Muscle of leg (tissue), 11 donors: ENCODE measurements around the gene STOM. TPM values are rescaled to one million over a fixed set of nuclear protein-coding genes. Genes with fewer than 3 reads are reported as not detected.

Source experiments
- DNase-seq: peaks from one replicate; pipeline ENCODE4 v3.0.0; 2013
- H3K27ac ChIP-seq: one replicate; pipeline ENCODE4 v1.5.1; 2013; ENCODE audit warnings: mild to moderate bottlenecking, low read length, control low read depth
- H3K27me3 ChIP-seq: one replicate; pipeline ENCODE4 v1.6.1; 2013; ENCODE audit warnings: low read length; ENCODE audit not compliant: control insufficient read depth, insufficient read depth
- H3K36me3 ChIP-seq: one replicate; pipeline ENCODE4 v1.6.1; 2013; ENCODE audit warnings: low read length; ENCODE audit not compliant: control insufficient read depth, insufficient read depth
- H3K4me1 ChIP-seq: one replicate; pipeline ENCODE4 v1.6.1; 2013; ENCODE audit warnings: low read length; ENCODE audit not compliant: control insufficient read depth, insufficient read depth
- H3K4me3 ChIP-seq: one replicate; pipeline ENCODE4 v1.5.1; 2013; ENCODE audit warnings: low read length, control low read depth
- H3K9me3 ChIP-seq: replicated peaks from 2 replicates; pipeline ENCODE4 v1.6.1; 2013; ENCODE audit warnings: low read depth, low read length; ENCODE audit not compliant: control insufficient read depth
- WGBS: methylation state at CpG from one replicate; pipeline ENCODE4 v1.1.5; 2013; ENCODE audit warnings: missing lambda C conversion rate; ENCODE audit not compliant: insufficient coverage; 5-methylcytosine and 5-hydroxymethylcytosine counted together
- polyA plus RNA-seq, 8 donors: library from polyadenylated mRNA; unstranded; fragments of 120-200 nt; gene quantifications; one replicate each; pipeline versions ENCODE4 v1.2.1 to v1.2.3, GENCODE V29; 2013; ENCODE audit warnings: inconsistent platforms in 1 of 8, low replicate concordance in 1 of 8; ENCODE audit not compliant: insufficient read length in 8 of 8, insufficient read depth in 1 of 8
- total RNA-seq: library from RNA; stranded (reverse); fragments of 120-200 nt; gene quantifications from one replicate; pipeline ENCODE4 v1.2.4, GENCODE V29; 2013

The STOM gene
- total and polyA plus RNA-seq, 9 donors, result 51.7 to 94.5 (median 76.0) TPM

DNA sequence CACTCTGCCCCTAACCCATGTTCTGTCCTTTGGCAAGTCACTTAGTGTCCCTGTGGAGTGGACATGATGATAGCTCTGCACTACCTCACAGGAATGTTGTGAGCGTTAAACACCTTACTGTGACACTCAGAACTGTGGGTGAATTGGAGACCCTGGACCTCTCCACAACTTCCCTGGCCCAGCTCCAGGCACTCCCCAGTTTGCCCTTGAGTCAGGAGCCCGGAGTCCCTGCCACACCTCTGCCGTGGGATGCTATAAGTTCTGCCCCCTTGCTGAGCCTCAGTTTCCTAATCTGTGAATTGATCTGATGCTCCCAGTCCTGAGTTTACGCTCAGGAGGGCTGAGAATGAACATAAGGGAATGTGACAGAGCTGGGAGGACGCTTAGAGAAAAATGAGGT lies 67.7 kb downstream of the STOM start:
- H3K9me3 ChIP-seq, result no peaks in the 10 kb centered on the region
- WGBS, result 84% methylated on average over 4 of the region's 5 CpGs
- H3K36me3 ChIP-seq, result peaks cover 48% of the 10 kb centered on the region
- no peak for DNase-seq
- H3K27me3 ChIP-seq, result no peaks in the 10 kb centered on the region
- H3K4me3 ChIP-seq, result no peak overlapping the region
- no peak overlapping the region for H3K27ac ChIP-seq
- H3K4me1 ChIP-seq, result peaks cover 49% of the 10 kb centered on the region

DNA sequence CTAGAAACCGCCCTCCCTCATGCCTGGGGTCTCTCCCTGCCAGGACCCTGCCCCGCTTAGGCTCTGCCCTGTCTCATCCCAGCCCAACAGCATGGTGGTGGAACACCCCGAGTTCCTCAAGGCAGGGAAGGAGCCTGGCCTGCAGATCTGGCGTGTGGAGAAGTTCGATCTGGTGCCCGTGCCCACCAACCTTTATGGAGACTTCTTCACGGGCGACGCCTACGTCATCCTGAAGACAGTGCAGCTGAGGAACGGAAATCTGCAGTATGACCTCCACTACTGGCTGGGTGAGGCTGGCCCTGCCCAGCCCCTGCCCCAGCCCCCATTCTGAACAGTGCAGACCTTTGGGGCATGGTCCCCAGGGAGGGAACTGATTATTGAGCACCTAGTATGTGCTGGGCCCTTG lies 68.2 kb downstream of the STOM start:
- Histone ChIP-seq H3K27me3 (no peaks in the 10 kb centered on the region), H3K36me3 (peaks cover 46% of the 10 kb centered on the region), H3K27ac (no peak overlapping the region), H3K4me3 (no peak overlapping the region), H3K4me1 (peaks cover 50% of the 10 kb centered on the region), H3K9me3 (no peaks in the 10 kb centered on the region)
- no peak for DNase-seq
- WGBS, result 90% methylated on average over 10 of the region's 11 CpGs

DNA sequence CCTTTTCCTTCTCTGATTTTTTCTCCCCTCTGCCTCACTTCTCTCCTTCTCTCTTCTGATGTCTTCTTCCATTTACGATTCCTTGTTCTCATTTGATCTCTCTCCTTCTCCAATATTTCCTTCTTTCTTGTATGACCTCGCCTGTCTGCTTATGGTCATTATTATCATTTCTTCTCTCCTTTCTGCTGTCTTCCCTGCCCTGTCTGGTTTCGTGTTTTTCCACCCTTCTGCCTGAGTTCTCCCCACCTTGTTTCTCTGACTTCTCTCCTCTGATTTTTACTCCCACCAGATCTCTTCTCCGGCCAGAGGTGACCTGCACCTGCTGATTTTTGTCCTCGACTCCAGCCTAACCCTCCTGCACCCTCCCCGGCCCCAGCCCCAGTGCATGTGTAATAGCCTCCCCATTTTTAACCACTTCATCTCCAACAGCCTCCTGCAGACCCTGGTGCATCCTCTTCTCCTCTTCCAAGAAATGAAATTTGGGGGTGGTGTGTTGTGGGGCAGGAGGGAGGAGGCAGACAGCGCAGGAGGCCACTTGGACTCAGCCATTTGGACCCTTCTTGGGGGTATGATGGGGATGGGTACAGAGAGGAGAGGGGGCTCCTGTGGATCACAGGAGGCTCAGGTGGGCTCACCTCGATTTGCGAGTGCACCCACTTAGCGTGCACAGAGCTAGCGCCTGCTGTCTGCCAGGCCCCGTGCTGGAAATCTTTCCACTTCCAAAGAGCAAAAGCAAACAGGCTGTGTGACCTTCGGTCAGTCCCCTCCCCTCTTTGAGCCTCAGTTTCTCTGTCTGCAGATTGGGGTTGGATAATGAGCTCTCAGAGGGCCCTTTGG lies 69.5 kb downstream of the STOM start:
- no peak for DNase-seq
- H3K27me3 ChIP-seq, result no peaks in the 10 kb centered on the region
- peaks cover 55% of the 10 kb centered on the region for H3K4me1 ChIP-seq
- H3K4me3 ChIP-seq, result peak overlapping the region; percentile 49
- no peak overlapping the region for H3K27ac ChIP-seq
- H3K9me3 ChIP-seq, result no peaks in the 10 kb centered on the region
- H3K36me3 ChIP-seq, result peaks cover 43% of the 10 kb centered on the region
- WGBS, result 22% methylated on average over 6 of the region's 13 CpGs

DNA sequence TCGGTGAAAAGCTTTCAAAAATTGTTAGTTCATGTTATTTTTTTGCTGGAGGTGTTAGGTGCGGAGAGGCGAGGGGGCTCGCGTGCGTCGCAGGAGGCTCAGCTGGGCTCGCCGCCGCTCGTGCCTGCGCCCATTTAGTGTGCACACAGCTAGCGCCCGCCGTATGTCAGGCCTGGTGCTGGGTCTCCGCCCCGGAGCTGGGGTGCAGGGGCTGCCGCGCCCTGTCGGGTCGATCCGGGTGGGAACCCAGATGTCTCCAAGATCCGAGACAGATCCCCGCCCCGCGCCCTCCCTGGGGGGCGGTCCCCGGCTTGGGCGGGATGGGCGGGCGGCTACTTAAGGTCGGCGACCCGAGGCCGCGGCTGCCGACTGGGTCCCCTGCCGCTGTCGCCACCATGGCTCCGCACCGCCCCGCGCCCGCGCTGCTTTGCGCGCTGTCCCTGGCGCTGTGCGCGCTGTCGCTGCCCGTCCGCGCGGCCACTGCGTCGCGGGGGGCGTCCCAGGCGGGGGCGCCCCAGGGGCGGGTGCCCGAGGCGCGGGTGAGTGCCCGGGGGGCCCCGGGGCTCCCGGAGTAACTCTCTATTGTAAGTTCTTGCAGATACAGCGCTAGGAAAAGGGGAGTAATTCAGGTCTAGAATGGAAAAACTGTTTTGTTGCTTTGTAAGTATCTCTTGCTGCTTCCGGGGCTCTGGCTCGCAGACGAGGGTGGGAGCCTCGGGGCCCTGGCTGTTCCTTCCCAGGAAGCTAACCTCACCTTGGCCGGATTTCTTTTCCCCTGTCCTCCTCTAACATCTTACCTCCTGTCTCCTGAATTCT lies 70.4 kb downstream of the STOM start:
- no peaks in the 10 kb centered on the region for H3K27me3 ChIP-seq
- WGBS, result 3% methylated on average over 64 of the region's 74 CpGs
- H3K27ac ChIP-seq, result peak overlapping the region; percentile 78
- peaks cover 59% of the 10 kb centered on the region for H3K4me1 ChIP-seq
- peak; percentile 88 for DNase-seq
- H3K4me3 ChIP-seq, result peak overlapping the region; percentile 49
- H3K36me3 ChIP-seq, result peaks cover 36% of the 10 kb centered on the region
- no peaks in the 10 kb centered on the region for H3K9me3 ChIP-seq

DNA sequence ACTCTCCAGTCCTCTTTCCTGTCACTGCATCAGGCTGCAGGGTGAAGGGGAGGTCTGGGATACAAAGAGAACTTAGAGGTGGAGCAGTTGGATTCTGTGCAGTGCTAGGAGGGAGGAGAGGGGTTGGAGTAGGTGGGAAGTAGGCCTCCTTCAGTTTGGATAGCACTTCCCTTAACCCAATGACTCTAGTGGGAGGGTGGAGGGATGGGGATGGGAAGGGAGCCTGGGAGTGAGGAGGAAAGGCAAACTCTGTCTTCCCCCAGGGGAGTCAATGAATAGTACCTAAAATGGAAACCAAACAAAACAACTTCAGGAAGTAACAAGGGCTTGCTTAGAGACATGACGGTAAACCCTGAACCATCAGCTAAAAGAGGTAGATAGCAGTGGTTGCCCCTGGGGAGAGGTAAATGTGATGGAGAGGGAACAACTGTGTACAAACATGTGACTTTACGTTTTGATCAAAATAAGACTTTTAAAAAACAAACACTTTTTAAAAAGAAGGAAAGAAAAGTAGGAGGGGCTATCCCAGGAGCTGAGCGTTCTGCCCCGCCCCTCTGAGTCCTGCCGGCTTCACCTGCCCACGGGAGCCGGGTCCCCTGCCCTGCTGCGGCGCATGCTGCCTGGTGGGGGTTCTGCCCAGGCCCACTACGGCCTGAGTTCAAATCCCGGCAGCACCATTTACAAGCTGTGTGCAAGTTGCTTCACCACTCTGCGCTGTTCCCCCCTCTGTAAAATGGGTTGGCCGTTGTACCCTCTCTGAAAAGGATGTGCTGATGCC lies 71.2 kb downstream of the STOM start:
- peaks cover 62% of the 10 kb centered on the region for H3K4me1 ChIP-seq
- H3K27me3 ChIP-seq, result no peaks in the 10 kb centered on the region
- peak overlapping the region; percentile 49 for H3K4me3 ChIP-seq
- peaks cover 28% of the 10 kb centered on the region for H3K36me3 ChIP-seq
- no peaks in the 10 kb centered on the region for H3K9me3 ChIP-seq
- peak overlapping the region; percentile 78 for H3K27ac ChIP-seq
- WGBS, result 8% methylated on average over 4 of the region's 13 CpGs
- DNase-seq, result peak; percentile 97

DNA sequence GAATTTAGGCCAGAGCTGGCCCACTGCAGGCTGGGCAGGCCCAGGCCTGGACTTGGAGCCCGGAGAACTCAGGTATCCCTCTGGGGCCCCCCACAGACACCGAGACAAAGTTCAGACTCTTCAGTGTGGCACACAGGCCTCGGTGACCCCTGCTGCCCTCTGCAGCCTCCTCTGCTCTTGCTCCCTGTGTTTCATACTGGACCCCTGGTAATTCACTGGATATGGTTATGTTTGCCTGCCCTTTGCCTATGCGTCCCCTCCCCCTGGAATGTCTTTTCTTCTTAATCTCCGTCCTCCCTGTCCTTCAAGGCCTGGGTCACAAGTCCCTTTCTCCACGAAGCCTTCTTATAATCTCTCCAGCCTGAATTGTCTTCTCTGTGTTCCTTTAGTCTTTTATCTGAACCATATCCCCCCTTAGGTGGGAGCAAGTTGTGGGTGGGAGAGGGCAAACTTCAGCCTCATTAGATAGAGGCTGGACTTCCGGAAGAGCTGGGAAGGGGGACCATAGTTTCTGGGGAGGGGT lies 72.0 kb downstream of the STOM start:
- Histone ChIP-seq H3K27me3 (no peaks in the 10 kb centered on the region), H3K9me3 (no peaks in the 10 kb centered on the region), H3K4me1 (peaks cover 63% of the 10 kb centered on the region), H3K4me3 (no peak overlapping the region), H3K36me3 (peaks cover 21% of the 10 kb centered on the region), H3K27ac (peak overlapping the region; percentile 78)
- WGBS, result 58% methylated on average over 4 of the region's 7 CpGs
- DNase-seq, result no peak

DNA sequence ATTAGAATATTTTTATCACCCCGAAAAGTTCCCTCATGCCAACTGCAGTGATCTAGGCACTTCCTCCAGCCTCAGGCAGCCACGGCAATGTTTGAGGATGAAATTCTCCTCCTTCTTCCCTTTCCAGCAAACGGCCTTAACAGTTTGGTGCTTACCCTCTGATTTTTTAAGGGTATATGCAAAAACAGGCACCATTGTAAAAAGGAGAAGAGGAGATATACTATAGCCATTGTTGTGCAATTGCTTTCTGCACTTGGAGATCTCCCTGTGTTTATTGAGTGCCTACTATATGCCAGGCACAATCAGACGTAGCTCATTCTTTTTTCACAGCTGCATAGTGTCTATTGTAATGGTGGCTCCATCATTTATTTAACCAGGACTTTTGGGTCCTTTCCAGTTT lies 72.7 kb downstream of the STOM start:
- no peak overlapping the region for H3K4me3 ChIP-seq
- peaks cover 18% of the 10 kb centered on the region for H3K36me3 ChIP-seq
- H3K9me3 ChIP-seq, result no peaks in the 10 kb centered on the region
- peak overlapping the region; percentile 48 for H3K27ac ChIP-seq
- peaks cover 63% of the 10 kb centered on the region for H3K4me1 ChIP-seq
- no peaks in the 10 kb centered on the region for H3K27me3 ChIP-seq
- DNase-seq, result no peak
- no CpG with 5 or more reads among the region's 4 CpGs for WGBS

DNA sequence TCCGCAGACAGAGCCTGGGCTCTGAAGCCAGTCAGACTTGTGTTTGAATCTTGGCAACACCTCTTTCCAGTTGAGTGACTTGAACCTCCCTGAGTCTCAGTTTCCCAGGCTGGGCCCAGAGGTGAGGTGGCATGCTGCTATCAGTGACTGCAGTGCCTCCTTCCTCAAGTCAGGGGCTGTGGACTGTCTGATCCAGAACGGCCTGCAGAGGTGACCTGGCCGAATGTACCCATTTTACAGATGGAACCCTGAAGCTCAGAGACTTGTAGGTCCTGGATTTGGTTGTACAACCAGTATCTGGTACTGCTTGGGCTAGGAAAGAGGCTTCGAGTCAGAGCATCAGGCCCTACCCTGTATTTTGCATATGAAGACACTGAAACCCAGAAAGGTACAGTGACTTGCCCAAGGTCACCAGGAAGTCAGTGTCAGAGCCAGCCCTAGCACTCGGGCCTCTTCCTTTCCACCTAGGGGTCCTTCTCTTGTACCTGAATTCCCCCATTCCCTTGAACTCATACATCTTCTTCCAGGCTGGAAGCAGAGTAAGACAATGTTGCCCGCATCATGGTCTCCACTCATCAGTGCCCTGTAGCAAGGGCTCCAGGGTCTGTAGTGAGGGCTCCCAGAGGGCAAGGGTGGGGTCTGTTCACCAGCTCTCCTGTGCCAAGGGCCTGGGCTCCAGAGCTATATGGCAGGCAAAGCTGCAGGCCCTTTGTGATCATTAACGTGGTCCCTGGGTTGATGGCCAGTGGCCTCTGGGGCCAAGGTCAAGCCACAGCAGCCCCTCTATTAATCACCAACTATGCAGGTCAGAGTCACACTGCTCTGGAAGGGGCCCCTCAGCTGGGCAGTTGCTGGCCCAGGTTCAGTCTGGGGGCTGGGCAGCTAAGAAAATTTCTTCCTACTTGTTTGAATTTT lies 73.6 kb downstream of the STOM start:
- H3K4me1 ChIP-seq, result peaks cover 56% of the 10 kb centered on the region
- H3K36me3 ChIP-seq, result peaks cover 10% of the 10 kb centered on the region
- no peaks in the 10 kb centered on the region for H3K9me3 ChIP-seq
- no peaks in the 10 kb centered on the region for H3K27me3 ChIP-seq
- DNase-seq, result no peak
- no peak overlapping the region for H3K4me3 ChIP-seq
- peak overlapping the region; percentile 52 for H3K27ac ChIP-seq
- WGBS, result 81% methylated on average over 6 of the region's 7 CpGs

DNA sequence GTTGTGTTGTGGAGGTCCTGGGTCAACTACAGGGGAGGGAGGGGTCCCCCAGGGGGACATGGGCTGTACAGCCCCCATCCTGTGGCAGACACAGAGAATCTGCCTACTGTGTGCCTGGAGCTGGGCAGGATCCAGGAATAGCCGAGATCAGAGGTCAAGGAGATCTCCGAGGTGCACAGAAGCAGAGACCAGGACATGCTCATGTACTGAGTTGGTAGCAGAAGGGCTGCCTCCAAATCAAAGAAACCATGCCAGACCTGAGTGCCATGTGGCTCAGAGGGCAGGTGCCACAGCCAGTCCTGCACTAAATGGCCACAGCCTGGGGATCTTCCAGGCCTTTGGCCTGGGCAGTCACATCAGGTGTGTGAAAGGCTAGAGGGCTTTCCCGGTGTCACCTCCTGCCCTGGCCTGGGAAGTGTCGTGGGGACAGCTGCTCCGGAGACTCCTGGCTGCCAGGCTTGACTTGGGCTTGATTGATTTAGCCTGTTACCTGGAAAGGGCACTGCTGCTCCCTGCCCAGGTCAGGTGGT lies 74.3 kb downstream of the STOM start:
- no peak overlapping the region for H3K4me3 ChIP-seq
- WGBS, result 67% methylated on average over 5 of the region's 5 CpGs
- no peak for DNase-seq

More for the DNA sequence above, 74.3 kb downstream of the STOM start:
- Histone ChIP-seq H3K27ac (peak overlapping the region; percentile 83), H3K36me3 (peaks cover 10% of the 10 kb centered on the region), H3K4me1 (peaks cover 52% of the 10 kb centered on the region), H3K9me3 (no peaks in the 10 kb centered on the region), H3K27me3 (no peaks in the 10 kb centered on the region)
